HEK293T (cell line): ENCODE measurements around the gene BICC1.

ENCODE experiments used
- BHLHE40 ChIP-seq: fragments of 450-650 bp; IDR thresholded peaks from 2 replicates; pipeline ENCODE4 v1.6.1; 2016; ENCODE audit warnings: mild to moderate bottlenecking, moderate library complexity, borderline replicate concordance
- CTBP1 ChIP-seq: fragments of 450-650 bp; IDR thresholded peaks from 2 replicates; pipeline ENCODE4 v1.6.1; 2016; ENCODE audit warnings: borderline replicate concordance
- ELF4 ChIP-seq: fragments of 450-650 bp; IDR thresholded peaks from 2 replicates; pipeline ENCODE4 v1.6.1; 2017; ENCODE audit warnings: antibody characterized with exemption
- FOXA1 ChIP-seq: fragments of 450-650 bp; IDR thresholded peaks from 2 replicates; pipeline ENCODE4 v1.6.1; 2016; ENCODE audit warnings: mild to moderate bottlenecking
- FOXK2 ChIP-seq: fragments of 450-650 bp; IDR thresholded peaks from 2 replicates; pipeline ENCODE4 v1.6.1; 2016; ENCODE audit warnings: mild to moderate bottlenecking
- FOXM1 ChIP-seq: fragments of 450-650 bp; IDR thresholded peaks from 2 replicates; pipeline ENCODE4 v1.6.1; 2017; ENCODE audit warnings: mild to moderate bottlenecking, borderline replicate concordance
- HDGF ChIP-seq: fragments of 450-650 bp; IDR thresholded peaks from 2 replicates; pipeline ENCODE4 v1.6.1; 2017; ENCODE audit warnings: antibody characterized with exemption, borderline replicate concordance
- L3MBTL2 ChIP-seq: fragments of 450-650 bp; conservative IDR thresholded peaks from 2 replicates; pipeline ENCODE4 v1.6.1; 2016; ENCODE audit warnings: mild to moderate bottlenecking
- LEF1 ChIP-seq: fragments of 450-650 bp; IDR thresholded peaks from 2 replicates; pipeline ENCODE4 v1.6.1; 2017; ENCODE audit warnings: mild to moderate bottlenecking, borderline replicate concordance
- NFRKB ChIP-seq: fragments of 450-650 bp; IDR thresholded peaks from 2 replicates; pipeline ENCODE4 v1.6.1; 2016; ENCODE audit warnings: mild to moderate bottlenecking, moderate library complexity
- PKNOX1 ChIP-seq: fragments of 450-650 bp; IDR thresholded peaks from 2 replicates; pipeline ENCODE4 v1.6.1; 2016
- SP1 ChIP-seq: fragments of 450-650 bp; IDR thresholded peaks from 2 replicates; pipeline ENCODE4 v1.6.1; 2017
- SUZ12 ChIP-seq: fragments of 450-650 bp; IDR thresholded peaks from 2 replicates; pipeline ENCODE4 v1.6.1; 2016; ENCODE audit warnings: mild to moderate bottlenecking
- TARDBP ChIP-seq: fragments of 450-650 bp; IDR thresholded peaks from 2 replicates; pipeline ENCODE4 v1.6.1; 2016

GRCh38 chr10:58817201-58817846, 304.7 kb downstream of the BICC1 start:
- TF ChIP-seq SUZ12: no peak
- TF ChIP-seq CTBP1: no peak
- no peak for TF ChIP-seq NFRKB
- no peak for TF ChIP-seq FOXM1
- TF ChIP-seq BHLHE40: no peak
- no peak for TF ChIP-seq FOXK2
- no peak for TF ChIP-seq ELF4
- TF ChIP-seq L3MBTL2: no peak
- no peak for TF ChIP-seq SP1
- no peak for TF ChIP-seq PKNOX1
- no peak for TF ChIP-seq TARDBP
- TF ChIP-seq FOXA1: no peak
- no peak for TF ChIP-seq HDGF
- TF ChIP-seq LEF1: no peak
